Activated B cell treated with CpG ODN at 0.5 μM for 24 hours (primary cell): ENCODE data around the gene LMTK2. TPM values are rescaled to one million over a fixed set of nuclear protein-coding genes. Genes with fewer than 3 reads are reported as not detected.

Source experiments
- ATAC-seq: fragments of 200-7000 bp; cut with Tn5 transposase; one replicate; pipeline ENCODE4 v1.10.0; 2021; ENCODE audit warnings: low read depth, mild to moderate bottlenecking, moderate library complexity
- CTCF ChIA-PET: fragments of 350-600 bp; sonication (Branson Sonifier 250); formaldehyde crosslinking; loops from one replicate; lab custom pipeline; 2021; ENCODE audit warnings: antibody characterized with exemption; lab: Charles Lee
- POLR2A ChIA-PET: fragments of 350-600 bp; sonication (Branson Sonifier 250); formaldehyde crosslinking; loops from one replicate; lab custom pipeline; 2021; ENCODE audit warnings: antibody characterized with exemption; lab: Charles Lee
- DNase-seq: peaks from one replicate; pipeline ENCODE4 v3.0.0; 2022
- H3K27ac Mint-ChIP-seq: one replicate; pipeline ENCODE4 v1.8.0; 2020; ENCODE audit warnings: mixed read lengths
- H3K27me3 Mint-ChIP-seq: one replicate; pipeline ENCODE4 v1.8.0; 2021; ENCODE audit warnings: mixed read lengths
- H3K36me3 Mint-ChIP-seq: one replicate; pipeline ENCODE4 v1.8.0; 2021; ENCODE audit warnings: low read depth, mixed read lengths
- H3K4me1 Mint-ChIP-seq: one replicate; pipeline ENCODE4 v1.8.0; 2021; ENCODE audit warnings: mixed read lengths
- H3K4me3 Mint-ChIP-seq: one replicate; pipeline ENCODE4 v1.8.0; 2020; ENCODE audit warnings: mild to moderate bottlenecking, mixed read lengths
- H3K9me3 Mint-ChIP-seq: one replicate; pipeline ENCODE4 v1.8.0; 2020; ENCODE audit warnings: mixed read lengths
- CTCF ChIP-seq: fragments of 200-600 bp; IDR thresholded peaks from one replicate; pipeline ENCODE4 v1.8.0; 2022; ENCODE audit warnings: antibody characterized with exemption, mild to moderate bottlenecking
- intact Hi-C: fragments of 100-400 bp; cut with micrococcal nuclease; formaldehyde crosslinking; loops from one replicate; pipeline ENCODE4 v1.15.1; 2024
- total RNA-seq: library from RNA; stranded (reverse); gene quantifications from 2 replicates; pipeline ENCODE4 v1.2.3, GENCODE V29; 2022

LMTK2 gene
- total RNA-seq, 1 donor from 2014 or later = 9.6 TPM

GRCh38 chr7:98229441-98229840, 122.8 kb downstream of the LMTK2 start:
- CTCF ChIA-PET = no interaction called here

DNA sequence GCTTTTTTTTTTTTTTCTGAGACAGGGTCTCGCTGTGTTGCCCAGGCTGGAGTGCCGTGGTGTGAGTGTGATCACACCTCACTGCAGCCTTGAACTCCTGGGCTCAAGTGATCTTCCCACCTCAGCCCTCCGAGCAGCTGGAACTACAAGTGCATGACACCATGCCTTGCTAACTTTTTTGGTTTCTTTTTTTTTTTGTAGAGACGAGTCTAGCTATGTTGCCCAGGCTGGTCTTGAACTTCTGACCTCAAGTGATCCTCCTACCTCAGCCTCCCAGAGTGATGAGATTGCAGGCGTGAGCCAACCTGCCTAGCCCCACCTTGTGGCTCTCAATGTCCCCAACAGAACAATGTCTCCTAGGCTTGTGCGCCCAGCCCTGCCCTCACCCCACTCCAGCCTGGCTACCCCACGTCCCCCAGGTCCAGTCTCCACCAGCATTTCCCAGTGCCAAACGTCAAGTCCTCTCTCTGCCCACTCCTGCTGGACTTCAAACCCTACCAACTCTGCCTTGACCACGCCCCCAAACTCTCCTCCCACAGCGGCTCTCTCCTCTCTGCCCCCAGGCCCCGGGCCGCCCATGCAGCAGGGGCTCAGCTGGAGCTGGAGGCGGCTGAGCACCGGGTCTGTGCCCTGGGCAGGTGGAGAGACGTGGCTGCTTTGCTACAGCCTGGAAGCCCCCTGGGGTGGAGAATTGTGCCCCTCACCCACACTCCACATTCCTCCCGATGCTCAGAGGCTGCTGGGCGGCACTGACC, 123.5 kb downstream of the LMTK2 start:
- ATAC-seq (no peak), DNase-seq (no peak)
- Mint-ChIP-seq H3K4me3 (no peak overlapping the region), H3K9me3 (no peaks in the 10 kb centered on the region), H3K27me3 (no peaks in the 10 kb centered on the region), H3K36me3 (peaks cover 49% of the 10 kb centered on the region), H3K4me1 (no peaks in the 10 kb centered on the region), H3K27ac (no peak overlapping the region)
- intact Hi-C loops = no loop called here
- CTCF ChIA-PET = no interaction called here
- no peak for TF ChIP-seq CTCF
- POLR2A ChIA-PET = interaction anchor here (0.5 kb wide), 1 partner anchor 138 kb away, joined by 6 read pairs; no protein-coding TSS in a partner anchor

More at GRCh38 chr7:98229441-98229840, 122.8 kb downstream of the LMTK2 start:
- Mint-ChIP-seq H3K4me3 (no peak overlapping the region), H3K36me3 (peaks cover 42% of the 10 kb centered on the region), H3K4me1 (no peaks in the 10 kb centered on the region), H3K27me3 (no peaks in the 10 kb centered on the region), H3K9me3 (no peaks in the 10 kb centered on the region), H3K27ac (no peak overlapping the region)
- intact Hi-C loops = no loop called here
- POLR2A ChIA-PET = no interaction called here
- no peak for DNase-seq
- ATAC-seq = no peak
- TF ChIP-seq CTCF = no peak

DNA sequence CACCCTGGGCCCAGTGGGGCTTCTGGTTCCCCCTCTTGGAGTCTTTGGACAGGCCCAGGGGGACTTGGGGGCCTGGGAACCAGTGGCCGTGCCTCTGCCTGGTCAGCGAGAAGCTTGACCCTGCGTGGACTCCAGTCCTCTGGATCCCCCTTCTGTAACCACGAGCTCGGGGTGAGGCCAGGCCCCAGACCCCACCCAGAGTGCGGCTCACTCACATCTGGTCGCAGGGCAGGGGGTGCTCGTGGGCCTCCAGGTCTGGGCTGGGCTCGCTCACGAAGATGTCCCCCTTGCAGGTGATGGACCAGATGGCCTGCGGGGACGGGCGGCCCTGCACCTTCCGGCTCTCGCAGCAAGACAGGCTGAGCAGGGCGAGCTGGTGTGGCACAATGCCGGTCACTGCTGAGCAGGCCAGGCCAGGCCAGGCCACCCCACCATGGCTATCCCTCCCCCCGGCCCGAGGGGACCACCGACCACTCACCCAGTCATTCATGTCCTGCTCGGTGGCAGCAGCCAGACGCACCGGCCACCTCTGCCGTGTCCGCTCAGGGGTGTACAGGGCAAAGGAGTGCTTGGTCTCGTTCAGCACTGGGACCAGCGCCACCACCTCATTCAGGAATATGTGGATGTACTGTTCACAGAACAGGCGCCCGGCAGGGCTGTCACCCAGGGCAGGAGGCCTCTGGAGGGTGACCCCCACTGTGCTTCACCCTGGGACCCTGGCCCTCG, 124.2 kb downstream of the LMTK2 start:
- Mint-ChIP-seq H3K27me3 (no peaks in the 10 kb centered on the region), H3K4me1 (no peaks in the 10 kb centered on the region), H3K27ac (no peak overlapping the region), H3K4me3 (no peak overlapping the region), H3K9me3 (no peaks in the 10 kb centered on the region), H3K36me3 (peaks cover 45% of the 10 kb centered on the region)
- TF ChIP-seq CTCF = no peak
- intact Hi-C loops = no loop called here
- ATAC-seq (no peak), DNase-seq (no peak)
- POLR2A ChIA-PET = interaction anchor here (0.5 kb wide), 1 partner anchor 138 kb away, joined by 6 read pairs; no protein-coding TSS in a partner anchor
- CTCF ChIA-PET = no interaction called here

GRCh38 chr7:98231493-98232262, 125.0 kb downstream of the LMTK2 start:
- Mint-ChIP-seq H3K9me3 (no peaks in the 10 kb centered on the region), H3K4me3 (no peak overlapping the region), H3K4me1 (no peaks in the 10 kb centered on the region), H3K27me3 (no peaks in the 10 kb centered on the region), H3K27ac (no peak overlapping the region), H3K36me3 (peaks cover 41% of the 10 kb centered on the region)
- POLR2A ChIA-PET = no interaction called here
- intact Hi-C loops = no loop called here
- DNase-seq = no peak
- ATAC-seq = no peak
- CTCF ChIA-PET = no interaction called here
- TF ChIP-seq CTCF = no peak

DNA sequence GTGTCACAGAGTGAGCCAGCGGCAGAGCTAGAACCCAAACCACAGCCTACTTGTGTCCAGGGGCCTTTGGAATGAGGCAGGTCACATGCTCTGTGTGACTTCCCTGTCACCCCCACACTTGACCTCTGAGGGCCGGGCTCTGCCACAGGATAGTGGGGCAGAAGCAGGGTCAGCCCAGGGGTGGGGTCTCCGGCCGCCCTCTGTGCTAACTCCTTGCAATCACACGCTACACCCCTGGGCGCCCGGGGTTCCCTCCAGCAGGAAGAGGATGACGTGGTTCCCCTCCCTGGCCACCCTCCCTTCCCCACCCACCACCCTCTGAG, 125.6 kb downstream of the LMTK2 start:
- no peak for DNase-seq
- Mint-ChIP-seq H3K9me3 (no peaks in the 10 kb centered on the region), H3K36me3 (peaks cover 37% of the 10 kb centered on the region), H3K4me1 (no peaks in the 10 kb centered on the region), H3K4me3 (no peak overlapping the region), H3K27me3 (no peaks in the 10 kb centered on the region), H3K27ac (no peak overlapping the region)
- CTCF ChIA-PET = no interaction called here
- POLR2A ChIA-PET = no interaction called here
- no peak for ATAC-seq
- TF ChIP-seq CTCF = no peak
- intact Hi-C loops = no loop called here
